HG02623 (cell line): ENCODE results near the gene ZNF593.
A peak's percentile ranks its signal among the peaks of the same experiment; 100 is the strongest.

Source experiments
- ATAC-seq: cut with Tn5 transposase; IDR thresholded peaks from one replicate; pipeline ENCODE4 v1.9.1; 2021; ENCODE audit warnings: moderate library complexity; ENCODE audit not compliant: unreplicated experiment

The ZNF593 gene

GRCh38 chr1:26169669-26170471 lies at the start of gene ZNF593:
Gene ZNF593 (plus strand): TSS chr1:26169908. CDS start chr1:26169984, 76 bp downstream.
- peak; percentile 93 for ATAC-seq

- ATAC-seq = no peak
Observed at GRCh38 chr1:26121854-26122773, 47.6 kb upstream of the ZNF593 start.

- no peak for ATAC-seq
Observed at GRCh38 chr1:26122988-26123973, 46.4 kb upstream of the ZNF593 start.

GRCh38 chr1:26124418-26125331 lies 45.0 kb upstream of the ZNF593 start:
- ATAC-seq = no peak

- no peak for ATAC-seq
Observed at GRCh38 chr1:26125382-26125781, 44.3 kb upstream of the ZNF593 start.

GRCh38 chr1:26125946-26126320 lies 43.8 kb upstream of the ZNF593 start:
- no peak for ATAC-seq

- peak; percentile 67 for ATAC-seq
Observed at GRCh38 chr1:26126321-26127084, 43.2 kb upstream of the ZNF593 start.

- no peak for ATAC-seq
Observed at GRCh38 chr1:26127235-26128163, 42.2 kb upstream of the ZNF593 start.

GRCh38 chr1:26129778-26130177 lies 39.9 kb upstream of the ZNF593 start:
- ATAC-seq = no peak

GRCh38 chr1:26130695-26131094 lies 39.0 kb upstream of the ZNF593 start:
- ATAC-seq = no peak

- ATAC-seq = no peak
Observed at GRCh38 chr1:26132128-26132833, 37.4 kb upstream of the ZNF593 start.

GRCh38 chr1:26132834-26133167 lies 36.9 kb upstream of the ZNF593 start:
- ATAC-seq = no peak

GRCh38 chr1:26134466-26134865 lies 35.2 kb upstream of the ZNF593 start:
- ATAC-seq = no peak

GRCh38 chr1:26138974-26139558 lies 30.6 kb upstream of the ZNF593 start:
- no peak for ATAC-seq

GRCh38 chr1:26142159-26142558 lies 27.5 kb upstream of the ZNF593 start:
- ATAC-seq = no peak

- no peak for ATAC-seq
Observed at GRCh38 chr1:26145041-26145959, 24.4 kb upstream of the ZNF593 start.
